Measurements from ENCODE around the gene KSR2.

Gene KSR2

DNA sequence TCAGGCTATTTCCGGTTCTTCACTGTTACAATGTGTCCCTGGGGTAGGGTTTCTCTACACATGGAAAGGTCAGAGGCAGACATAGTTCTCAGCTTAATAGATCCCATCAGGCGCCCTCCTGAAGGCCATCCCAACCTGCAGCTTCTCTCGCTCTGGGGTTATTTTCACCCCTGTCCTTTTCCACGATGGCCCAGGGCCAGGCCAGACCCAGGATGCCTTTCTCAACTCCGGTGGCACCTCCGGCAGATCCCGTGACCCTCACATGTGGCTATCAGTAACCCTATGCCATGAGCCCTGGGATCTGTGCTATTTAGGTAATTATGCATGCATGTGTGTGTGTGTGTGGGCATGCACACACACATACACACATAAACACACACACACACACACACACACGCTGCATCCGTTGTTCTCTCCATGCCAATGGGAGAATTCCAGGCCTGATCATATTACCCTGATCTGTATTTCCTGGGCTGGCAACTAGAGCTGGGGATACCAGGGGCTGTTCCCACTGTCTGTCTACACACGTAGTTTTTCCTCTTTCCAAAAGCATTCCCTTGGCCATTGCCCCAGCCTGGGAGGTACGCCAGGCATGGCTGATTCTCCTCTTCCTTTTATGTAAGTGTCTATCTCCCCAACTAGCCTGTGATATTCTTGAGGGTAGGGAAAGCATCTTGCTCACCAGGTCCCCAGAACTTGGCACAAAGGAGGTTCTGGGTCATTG is 556.2 kb downstream of the KSR2 start:
- no peak overlapping the region for H3K4me3 ChIP-seq (ENCODE audit: low read length)
- no peak for DNase-seq (ENCODE audit: low read depth)
- TF ChIP-seq, protein P1, sequence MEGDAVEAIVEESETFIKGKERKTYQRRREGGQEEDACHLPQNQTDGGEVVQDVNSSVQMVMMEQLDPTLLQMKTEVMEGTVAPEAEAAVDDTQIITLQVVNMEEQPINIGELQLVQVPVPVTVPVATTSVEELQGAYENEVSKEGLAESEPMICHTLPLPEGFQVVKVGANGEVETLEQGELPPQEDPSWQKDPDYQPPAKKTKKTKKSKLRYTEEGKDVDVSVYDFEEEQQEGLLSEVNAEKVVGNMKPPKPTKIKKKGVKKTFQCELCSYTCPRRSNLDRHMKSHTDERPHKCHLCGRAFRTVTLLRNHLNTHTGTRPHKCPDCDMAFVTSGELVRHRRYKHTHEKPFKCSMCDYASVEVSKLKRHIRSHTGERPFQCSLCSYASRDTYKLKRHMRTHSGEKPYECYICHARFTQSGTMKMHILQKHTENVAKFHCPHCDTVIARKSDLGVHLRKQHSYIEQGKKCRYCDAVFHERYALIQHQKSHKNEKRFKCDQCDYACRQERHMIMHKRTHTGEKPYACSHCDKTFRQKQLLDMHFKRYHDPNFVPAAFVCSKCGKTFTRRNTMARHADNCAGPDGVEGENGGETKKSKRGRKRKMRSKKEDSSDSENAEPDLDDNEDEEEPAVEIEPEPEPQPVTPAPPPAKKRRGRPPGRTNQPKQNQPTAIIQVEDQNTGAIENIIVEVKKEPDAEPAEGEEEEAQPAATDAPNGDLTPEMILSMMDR (conservative IDR thresholded peaks at IDR 0.05; ENCODE audit: low read length) = no peak

- TF ChIP-seq, protein P1 (conservative IDR thresholded peaks at IDR 0.05; ENCODE audit: low read length) = no peak
- DNase-seq (ENCODE audit: low read depth) = no peak
Observed at GRCh38 chr12:117409286-117409685, 559.5 kb downstream of the KSR2 start.

GRCh38 chr12:117408161-117408791 is 560.5 kb downstream of the KSR2 start:
- H3K4me3 ChIP-seq (ENCODE audit: low read length) = no peak overlapping the region
- peak; percentile 84 for DNase-seq (ENCODE audit: low read depth)
- TF ChIP-seq, protein P1 (conservative IDR thresholded peaks at IDR 0.05; ENCODE audit: low read length) = no peak

More at GRCh38 chr12:117409286-117409685, 559.5 kb downstream of the KSR2 start:
- H3K4me3 ChIP-seq (ENCODE audit: low read length) = no peak overlapping the region

- TF ChIP-seq, protein P1 (conservative IDR thresholded peaks at IDR 0.05; ENCODE audit: low read length) = no peak
- DNase-seq (ENCODE audit: low read depth) = no peak
- no peak overlapping the region for H3K4me3 ChIP-seq (ENCODE audit: low read length)
Observed at GRCh38 chr12:117404940-117405339, 563.9 kb downstream of the KSR2 start.

- H3K4me3 ChIP-seq (ENCODE audit: low read length) = no peak overlapping the region
- DNase-seq (ENCODE audit: low read depth) = peak; percentile 11
- TF ChIP-seq, protein P1 (conservative IDR thresholded peaks at IDR 0.05; ENCODE audit: low read length) = no peak
Observed at GRCh38 chr12:117404203-117404853, 564.5 kb downstream of the KSR2 start.

GRCh38 chr12:117403586-117404139 is 565.1 kb downstream of the KSR2 start:
- TF ChIP-seq, protein P1 (conservative IDR thresholded peaks at IDR 0.05; ENCODE audit: low read length) = no peak
- no peak overlapping the region for H3K4me3 ChIP-seq (ENCODE audit: low read length)
- DNase-seq (ENCODE audit: low read depth) = no peak
